ENCODE measurements around the gene MXRA8.
"Not testable (repeated sequence)": the region's sequence is repeated elsewhere in the genome, so short reads cannot be mapped to it uniquely, and the experiment has no call there.

MXRA8 gene, protein sequence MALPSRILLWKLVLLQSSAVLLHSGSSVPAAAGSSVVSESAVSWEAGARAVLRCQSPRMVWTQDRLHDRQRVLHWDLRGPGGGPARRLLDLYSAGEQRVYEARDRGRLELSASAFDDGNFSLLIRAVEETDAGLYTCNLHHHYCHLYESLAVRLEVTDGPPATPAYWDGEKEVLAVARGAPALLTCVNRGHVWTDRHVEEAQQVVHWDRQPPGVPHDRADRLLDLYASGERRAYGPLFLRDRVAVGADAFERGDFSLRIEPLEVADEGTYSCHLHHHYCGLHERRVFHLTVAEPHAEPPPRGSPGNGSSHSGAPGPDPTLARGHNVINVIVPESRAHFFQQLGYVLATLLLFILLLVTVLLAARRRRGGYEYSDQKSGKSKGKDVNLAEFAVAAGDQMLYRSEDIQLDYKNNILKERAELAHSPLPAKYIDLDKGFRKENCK

DNA sequence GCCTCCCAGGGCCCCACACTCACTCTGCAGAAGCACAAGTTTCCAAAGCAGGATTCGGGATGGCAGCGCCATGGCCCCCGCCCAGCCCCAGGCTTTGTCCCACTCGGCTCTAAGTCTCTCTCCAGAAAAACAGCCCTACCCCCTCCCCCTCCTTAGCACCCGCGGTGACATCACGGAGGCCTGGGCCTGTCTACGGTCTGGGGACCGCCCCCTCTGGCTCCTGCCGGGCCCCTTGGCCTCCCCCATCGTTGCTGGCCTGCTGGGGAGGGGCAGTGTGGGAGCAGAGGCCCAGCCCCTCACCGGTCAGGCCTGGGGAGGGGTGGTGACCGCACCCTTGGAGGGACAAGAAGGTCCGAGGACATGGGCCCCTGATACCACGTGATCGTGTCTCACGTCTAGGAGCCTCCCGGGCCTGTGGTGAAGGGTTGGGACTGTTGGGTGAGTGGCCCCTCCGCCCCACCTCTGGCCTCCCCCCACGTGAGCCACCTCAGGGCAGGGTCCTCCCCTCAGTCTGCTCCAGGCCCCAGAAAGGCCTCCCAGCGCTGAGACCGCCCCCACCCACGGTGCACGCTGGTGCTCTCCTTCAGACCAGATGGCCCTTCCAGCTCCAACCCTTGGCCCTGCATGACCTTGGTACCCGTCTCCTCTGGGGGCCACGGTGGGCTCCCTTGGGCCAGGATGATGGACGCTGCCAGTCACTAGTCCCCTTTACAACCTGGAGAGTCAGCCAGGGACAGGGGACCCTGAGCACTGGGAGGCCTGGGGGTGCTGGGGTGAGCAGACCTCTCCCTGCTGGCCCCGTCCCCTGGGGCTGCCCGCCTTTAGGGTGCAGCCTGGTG lies at the start of gene MXRA8:
TSS of gene MXRA8 (minus strand) at position 123 of the 839 bp plus-strand sequence. CDS start at position 72, 51 bp downstream.
- H3K9ac ChIP-seq (ENCODE audit: low read depth, low read length): no peak within 1 kb of the TSS
- H3K36me3 ChIP-seq (ENCODE audit: control insufficient read depth, insufficient read depth, low read length): no peaks in the 10 kb centered on the region
- H3K9me3 ChIP-seq (ENCODE audit: control insufficient read depth, insufficient read depth, low read length): no peaks in the 10 kb centered on the region
- H3K27ac ChIP-seq (ENCODE audit: low read depth, low read length): peak within 1 kb of the TSS; percentile 59
- peak within 1 kb of the TSS; percentile 5; the same call in 1 of the 2 replicates for H3K4me3 ChIP-seq (ENCODE audit: low read depth, low read length)
- peaks cover 19% of the 10 kb centered on the region for H3K4me1 ChIP-seq (ENCODE audit: control insufficient read depth, insufficient read depth, low read length)
- H3K27me3 ChIP-seq (ENCODE audit: control insufficient read depth, insufficient read depth, low read length): peaks cover 16% of the 10 kb centered on the region

DNA sequence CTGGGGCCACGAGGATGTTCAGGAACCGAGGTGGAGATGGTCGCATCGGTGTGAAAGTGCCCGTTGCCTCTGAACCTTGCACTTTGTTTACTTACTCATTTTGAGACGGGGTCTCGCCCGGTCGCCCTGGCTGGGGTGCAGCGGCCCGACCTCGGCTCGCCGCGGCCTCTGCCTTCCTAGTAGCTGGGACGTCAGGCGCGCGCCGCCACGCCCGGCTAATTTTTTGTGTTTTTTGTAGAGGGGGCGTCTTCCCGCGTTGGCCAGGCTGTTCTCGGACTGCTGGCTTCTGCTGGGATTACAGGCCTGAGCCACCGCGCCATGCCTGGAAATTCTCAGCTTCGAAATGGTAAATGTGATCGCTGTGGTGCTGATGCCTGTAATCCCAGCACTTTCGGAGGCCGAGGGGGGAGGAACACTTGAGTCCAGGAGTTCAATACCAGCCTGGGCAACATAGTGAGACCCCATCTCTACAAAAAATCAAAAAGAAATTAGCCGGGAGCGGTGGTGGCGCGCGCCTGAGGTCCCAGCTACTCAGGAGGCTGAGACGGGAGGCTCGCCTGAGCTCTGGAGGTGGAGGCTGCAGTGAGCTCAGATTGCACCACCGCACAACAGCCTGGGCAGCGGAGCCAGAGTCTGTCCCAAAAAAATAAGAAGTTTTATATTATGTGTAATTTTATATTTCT lies 49.4 kb upstream of the MXRA8 start:
- Histone ChIP-seq H3K4me3 (ENCODE audit: low read depth, low read length) (peak overlapping the region; percentile 89), H3K27me3 (ENCODE audit: control insufficient read depth, insufficient read depth, low read length) (no peaks in the 10 kb centered on the region), H3K9me3 (ENCODE audit: control insufficient read depth, insufficient read depth, low read length) (no peaks in the 10 kb centered on the region), H3K4me1 (ENCODE audit: control insufficient read depth, insufficient read depth, low read length) (peaks cover 26% of the 10 kb centered on the region), H3K36me3 (ENCODE audit: control insufficient read depth, insufficient read depth, low read length) (peaks cover 35% of the 10 kb centered on the region), H3K9ac (ENCODE audit: low read depth, low read length) (peak overlapping the region; percentile 90), H3K27ac (ENCODE audit: low read depth, low read length) (peak overlapping the region; percentile 95)

DNA sequence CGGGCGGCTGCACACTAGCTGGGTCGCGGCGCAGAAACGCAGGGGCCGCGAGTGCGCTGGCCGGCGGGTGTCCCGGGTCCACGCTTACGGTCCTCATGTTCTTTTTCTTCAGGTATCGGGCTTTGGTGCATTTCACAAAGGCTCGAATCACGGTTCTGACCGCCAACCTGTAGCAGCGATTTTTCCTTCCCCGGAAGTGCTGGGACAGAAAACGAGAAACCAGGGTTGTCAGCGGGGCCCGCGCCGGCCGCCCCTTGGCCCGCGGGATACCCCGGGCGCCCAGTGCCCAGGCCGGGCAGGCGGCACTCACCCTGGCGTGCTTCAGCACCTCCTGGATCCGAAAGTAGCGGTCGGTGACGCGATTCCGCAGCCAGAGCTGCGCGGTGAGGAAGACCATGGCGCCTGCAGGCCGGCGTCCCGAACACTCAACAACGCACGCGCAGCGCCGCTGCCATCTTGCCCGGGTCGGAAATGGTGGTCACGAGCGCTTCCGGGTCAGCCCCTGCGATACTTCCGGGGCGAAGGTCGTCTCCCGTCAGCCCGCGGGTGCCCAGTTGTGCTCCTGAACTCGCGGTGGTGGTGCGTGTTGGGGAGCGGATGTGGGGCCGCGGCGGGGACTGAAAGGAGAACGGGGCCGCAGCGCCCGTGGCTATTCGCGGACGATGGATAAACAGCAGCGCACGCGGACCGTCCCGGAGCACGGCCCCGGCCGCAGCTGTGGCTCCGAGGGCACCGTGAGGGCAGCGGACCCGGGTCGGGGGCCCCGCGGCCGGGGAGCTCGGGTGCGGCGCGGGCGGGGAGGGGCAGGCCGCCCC lies 48.7 kb upstream of the MXRA8 start, which contains the start of gene MRPL20:
TSS of gene MRPL20 (minus strand) at position 473 of the 815 bp plus-strand sequence. CDS start at position 397, 76 bp downstream.
- H3K4me3 ChIP-seq (ENCODE audit: low read depth, low read length): peak within 1 kb of the TSS; percentile 89
- H3K9ac ChIP-seq (ENCODE audit: low read depth, low read length): peak within 1 kb of the TSS; percentile 90
- H3K27me3 ChIP-seq (ENCODE audit: control insufficient read depth, insufficient read depth, low read length): no peaks in the 10 kb centered on the region
- H3K27ac ChIP-seq (ENCODE audit: low read depth, low read length): peak within 1 kb of the TSS; percentile 95
- no peaks in the 10 kb centered on the region for H3K9me3 ChIP-seq (ENCODE audit: control insufficient read depth, insufficient read depth, low read length)
- peaks cover 26% of the 10 kb centered on the region for H3K4me1 ChIP-seq (ENCODE audit: control insufficient read depth, insufficient read depth, low read length)
- peaks cover 43% of the 10 kb centered on the region for H3K36me3 ChIP-seq (ENCODE audit: control insufficient read depth, insufficient read depth, low read length)

- Histone ChIP-seq H3K27me3 (ENCODE audit: control insufficient read depth, insufficient read depth, low read length) (no peaks in the 10 kb centered on the region), H3K9me3 (ENCODE audit: control insufficient read depth, insufficient read depth, low read length) (no peaks in the 10 kb centered on the region), H3K9ac (ENCODE audit: low read depth, low read length) (peak overlapping the region; percentile 90), H3K36me3 (ENCODE audit: control insufficient read depth, insufficient read depth, low read length) (peaks cover 50% of the 10 kb centered on the region), H3K4me3 (ENCODE audit: low read depth, low read length) (peak overlapping the region; percentile 89), H3K4me1 (ENCODE audit: control insufficient read depth, insufficient read depth, low read length) (peaks cover 22% of the 10 kb centered on the region), H3K27ac (ENCODE audit: low read depth, low read length) (peak overlapping the region; percentile 95)
Measured at GRCh38 chr1:1406101-1406820, 47.9 kb upstream of the MXRA8 start.

- Histone ChIP-seq H3K4me3 (ENCODE audit: low read depth, low read length) (no peak overlapping the region), H3K36me3 (ENCODE audit: control insufficient read depth, insufficient read depth, low read length) (peaks cover 59% of the 10 kb centered on the region), H3K4me1 (ENCODE audit: control insufficient read depth, insufficient read depth, low read length) (peaks cover 4% of the 10 kb centered on the region; the same call in 1 of the 2 replicates), H3K9ac (ENCODE audit: low read depth, low read length) (no peak overlapping the region), H3K27me3 (ENCODE audit: control insufficient read depth, insufficient read depth, low read length) (no peaks in the 10 kb centered on the region), H3K9me3 (ENCODE audit: control insufficient read depth, insufficient read depth, low read length) (no peaks in the 10 kb centered on the region), H3K27ac (ENCODE audit: low read depth, low read length) (no peak overlapping the region)
Measured at GRCh38 chr1:1403653-1404052, 45.3 kb upstream of the MXRA8 start.

- not testable (repeated sequence) for H3K4me1 ChIP-seq (ENCODE audit: control insufficient read depth, insufficient read depth, low read length); H3K27ac ChIP-seq (ENCODE audit: low read depth, low read length); H3K9me3 ChIP-seq (ENCODE audit: control insufficient read depth, insufficient read depth, low read length); H3K4me3 ChIP-seq (ENCODE audit: low read depth, low read length); H3K9ac ChIP-seq (ENCODE audit: low read depth, low read length); H3K27me3 ChIP-seq (ENCODE audit: control insufficient read depth, insufficient read depth, low read length)
- H3K36me3 ChIP-seq (ENCODE audit: control insufficient read depth, insufficient read depth, low read length): peaks cover 58% of the 10 kb centered on the region
Measured at GRCh38 chr1:1402901-1403392, 44.6 kb upstream of the MXRA8 start.

DNA sequence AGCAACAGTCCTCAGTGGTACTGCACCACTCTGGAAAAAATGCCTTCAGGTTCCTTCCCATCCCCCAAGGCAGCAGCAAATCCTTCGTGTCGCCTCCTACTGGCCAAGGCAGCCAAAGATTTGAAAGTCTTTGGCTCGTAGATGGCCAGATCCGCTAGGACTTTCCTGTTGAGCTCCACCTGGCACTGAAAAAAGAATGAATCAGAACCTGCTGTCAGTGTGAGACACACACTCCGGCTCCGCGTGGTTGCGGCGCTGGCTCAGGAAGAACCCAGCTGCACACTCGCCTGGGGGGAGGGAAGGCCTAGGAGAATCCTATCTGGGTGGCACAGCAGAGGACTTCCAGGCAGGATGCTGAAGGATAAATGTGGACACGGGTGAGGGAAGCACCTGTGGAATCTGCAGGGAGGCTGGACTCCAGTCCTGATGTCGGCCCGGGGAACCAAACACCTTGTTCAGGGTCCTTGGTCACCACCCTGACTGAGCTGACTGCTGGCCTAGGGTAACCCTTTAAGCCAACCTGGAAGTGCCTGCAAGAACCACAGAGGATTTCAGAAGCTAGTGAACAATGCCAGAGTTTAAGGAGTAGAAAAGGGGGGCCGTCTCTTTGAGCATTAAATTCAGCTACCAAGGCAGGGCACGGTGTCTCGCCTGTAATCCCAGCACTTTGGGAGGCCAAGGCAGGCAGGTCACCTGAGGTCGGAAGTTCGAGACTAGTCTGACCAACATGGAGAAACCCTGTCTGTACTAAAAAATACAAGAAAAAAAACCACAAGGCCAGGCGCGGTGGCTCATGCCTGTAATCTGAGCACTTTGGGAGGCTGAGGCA lies 43.9 kb upstream of the MXRA8 start:
- Histone ChIP-seq H3K4me3 (ENCODE audit: low read depth, low read length) (no peak overlapping the region), H3K4me1 (ENCODE audit: control insufficient read depth, insufficient read depth, low read length) (peaks cover 7% of the 10 kb centered on the region), H3K9ac (ENCODE audit: low read depth, low read length) (no peak overlapping the region), H3K36me3 (ENCODE audit: control insufficient read depth, insufficient read depth, low read length) (peaks cover 64% of the 10 kb centered on the region), H3K27me3 (ENCODE audit: control insufficient read depth, insufficient read depth, low read length) (no peaks in the 10 kb centered on the region), H3K9me3 (ENCODE audit: control insufficient read depth, insufficient read depth, low read length) (no peaks in the 10 kb centered on the region), H3K27ac (ENCODE audit: low read depth, low read length) (peak overlapping the region; percentile 30)

- H3K9me3 ChIP-seq (ENCODE audit: control insufficient read depth, insufficient read depth, low read length): no peaks in the 10 kb centered on the region
- H3K27ac ChIP-seq (ENCODE audit: low read depth, low read length): no peak overlapping the region
- H3K27me3 ChIP-seq (ENCODE audit: control insufficient read depth, insufficient read depth, low read length): no peaks in the 10 kb centered on the region
- peaks cover 7% of the 10 kb centered on the region for H3K4me1 ChIP-seq (ENCODE audit: control insufficient read depth, insufficient read depth, low read length)
- peaks cover 69% of the 10 kb centered on the region for H3K36me3 ChIP-seq (ENCODE audit: control insufficient read depth, insufficient read depth, low read length)
- H3K4me3 ChIP-seq (ENCODE audit: low read depth, low read length): no peak overlapping the region
- H3K9ac ChIP-seq (ENCODE audit: low read depth, low read length): no peak overlapping the region
Measured at GRCh38 chr1:1401457-1402010, 43.2 kb upstream of the MXRA8 start.
